ENCODE data around the gene RNF208.

DNA sequence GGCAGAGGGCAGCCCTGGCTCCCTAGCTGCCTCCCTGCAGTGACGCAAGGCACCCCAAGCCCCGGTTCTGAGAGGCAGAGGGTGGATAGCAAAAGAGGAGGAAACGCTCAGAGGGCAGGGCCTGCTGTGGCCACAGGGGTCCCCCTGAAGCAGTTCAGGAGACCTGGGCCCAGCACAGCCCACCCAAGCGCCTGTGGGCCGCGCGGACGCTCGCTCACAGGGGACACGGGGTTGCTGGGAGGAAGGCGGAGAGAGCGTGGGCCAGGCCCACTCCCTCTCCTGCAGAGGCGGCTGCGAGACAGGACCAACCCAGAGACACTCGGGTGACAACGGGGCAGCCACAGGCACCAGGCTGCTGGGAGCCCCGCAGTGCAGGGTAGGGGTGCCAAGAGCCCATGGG is 42.3 kb downstream of the RNF208 start:
- TF ChIP-seq, protein P1, sequence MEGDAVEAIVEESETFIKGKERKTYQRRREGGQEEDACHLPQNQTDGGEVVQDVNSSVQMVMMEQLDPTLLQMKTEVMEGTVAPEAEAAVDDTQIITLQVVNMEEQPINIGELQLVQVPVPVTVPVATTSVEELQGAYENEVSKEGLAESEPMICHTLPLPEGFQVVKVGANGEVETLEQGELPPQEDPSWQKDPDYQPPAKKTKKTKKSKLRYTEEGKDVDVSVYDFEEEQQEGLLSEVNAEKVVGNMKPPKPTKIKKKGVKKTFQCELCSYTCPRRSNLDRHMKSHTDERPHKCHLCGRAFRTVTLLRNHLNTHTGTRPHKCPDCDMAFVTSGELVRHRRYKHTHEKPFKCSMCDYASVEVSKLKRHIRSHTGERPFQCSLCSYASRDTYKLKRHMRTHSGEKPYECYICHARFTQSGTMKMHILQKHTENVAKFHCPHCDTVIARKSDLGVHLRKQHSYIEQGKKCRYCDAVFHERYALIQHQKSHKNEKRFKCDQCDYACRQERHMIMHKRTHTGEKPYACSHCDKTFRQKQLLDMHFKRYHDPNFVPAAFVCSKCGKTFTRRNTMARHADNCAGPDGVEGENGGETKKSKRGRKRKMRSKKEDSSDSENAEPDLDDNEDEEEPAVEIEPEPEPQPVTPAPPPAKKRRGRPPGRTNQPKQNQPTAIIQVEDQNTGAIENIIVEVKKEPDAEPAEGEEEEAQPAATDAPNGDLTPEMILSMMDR (IDR thresholded peaks at IDR 0.05) = no peak
- no peak for TF ChIP-seq POLR2A (IDR thresholded peaks at IDR 0.05)

All from testis (tissue), 2 donors.